HFF-Myc (cell line): ENCODE results near the gene IQCC.

Experiments used
- DNase-seq: peaks from one replicate; pipeline ENCODE4 v3.0.0-alpha.2; 2011; ENCODE audit warnings: low read depth; ENCODE audit errors: extremely low read depth
- H3K4me3 ChIP-seq: replicated peaks from 2 replicates; pipeline ENCODE4 v1.5.1; 2011; ENCODE audit warnings: low read depth, mild to moderate bottlenecking, control low read depth, low read length
- CTCF ChIP-seq: IDR thresholded peaks from 2 replicates; pipeline ENCODE4 v1.5.1; 2012; ENCODE audit warnings: mild to moderate bottlenecking, low read depth, low read length, control low read depth; ENCODE audit errors: missing control alignments

Gene IQCC

GRCh38 chr1:32199717-32200072, 5.8 kb upstream of the IQCC start:
- no peak for DNase-seq

GRCh38 chr1:32200226-32201010, 5.1 kb upstream of the IQCC start, which contains the start of gene CCDC28B:
Gene CCDC28B, plus strand, starts transcription at chr1:32200595. Its CDS starts 1,341 bp downstream, at chr1:32201936.
- no peak for DNase-seq
- peak within 1 kb of the TSS; percentile 57 for H3K4me3 ChIP-seq
- no peak for TF ChIP-seq CTCF

More at GRCh38 chr1:32199717-32200072, 5.8 kb upstream of the IQCC start:
- no peak for TF ChIP-seq CTCF
- H3K4me3 ChIP-seq: peak overlapping the region; percentile 57

- TF ChIP-seq CTCF: no peak
- DNase-seq: no peak
- H3K4me3 ChIP-seq: peak overlapping the region; percentile 57
Measured at GRCh38 chr1:32201011-32201855, 4.2 kb upstream of the IQCC start.

GRCh38 chr1:32204943-32205361, 519 bp upstream of the IQCC start:
- TF ChIP-seq CTCF: no peak
- peak overlapping the region; percentile 80 for H3K4me3 ChIP-seq
- DNase-seq: no peak

GRCh38 chr1:32208469-32208868, 3.0 kb downstream of the IQCC start:
- TF ChIP-seq CTCF: no peak
- DNase-seq: no peak
- no peak overlapping the region for H3K4me3 ChIP-seq

GRCh38 chr1:32208891-32209328, 3.4 kb downstream of the IQCC start, which contains the start of gene DCDC2B:
Gene DCDC2B, plus strand, starts transcription at chr1:32209089. Its CDS starts 5 bp downstream, at chr1:32209094.
- TF ChIP-seq CTCF: no peak
- no peak for DNase-seq

More at GRCh38 chr1:32208891-32209328, 3.4 kb downstream of the IQCC start, which contains the start of gene DCDC2B:
- no peak within 1 kb of the TSS for H3K4me3 ChIP-seq
